ENCODE measurements around the gene TMEM139. TPM values are rescaled to one million over a fixed set of nuclear protein-coding genes. Genes with fewer than 3 reads are reported as not detected.

Gene TMEM139
- total RNA-seq, 1 experiment from 2014 or later, result not detected

DNA sequence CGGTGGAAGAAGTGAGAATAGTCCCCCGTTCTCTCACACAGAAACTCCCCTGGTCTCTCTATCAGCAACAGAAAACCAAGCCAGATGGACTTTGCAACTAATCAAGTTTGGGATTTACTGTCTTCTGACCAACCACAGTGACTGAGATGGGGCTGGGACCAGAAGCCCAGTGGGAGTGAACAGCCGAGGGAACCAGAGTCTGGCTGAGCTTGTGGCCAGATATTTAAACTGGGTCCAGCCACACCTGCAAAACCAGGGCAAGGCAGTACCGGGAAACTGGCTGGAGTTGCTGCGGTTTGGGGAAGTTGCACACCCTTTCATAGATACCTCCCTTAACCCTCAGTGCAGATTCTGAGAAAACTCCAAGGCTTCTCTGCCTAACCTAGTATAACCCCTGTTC is 15.5 kb upstream of the TMEM139 start:
- Histone ChIP-seq H3K4me1 (ENCODE audit: insufficient read depth, low read length, poor library complexity, severe bottlenecking) (no peaks in the 10 kb centered on the region), H3K4me3 (ENCODE audit: low read depth, low read length, poor library complexity, severe bottlenecking) (no peak overlapping the region), H3K27ac (ENCODE audit: low read depth, low read length, poor library complexity, severe bottlenecking) (no peak overlapping the region), H3K27me3 (replicated peaks; ENCODE audit: insufficient read depth, low read depth, low read length, poor library complexity) (no peaks in the 10 kb centered on the region), H3K36me3 (ENCODE audit: insufficient read depth, low read length, poor library complexity, severe bottlenecking) (no peaks in the 10 kb centered on the region), H3K9me3 (ENCODE audit: low read depth, low read length, poor library complexity, severe bottlenecking) (no peaks in the 10 kb centered on the region)
- no TSS peak for BruUV-seq (replicated peaks)
- TF ChIP-seq, protein P1, sequence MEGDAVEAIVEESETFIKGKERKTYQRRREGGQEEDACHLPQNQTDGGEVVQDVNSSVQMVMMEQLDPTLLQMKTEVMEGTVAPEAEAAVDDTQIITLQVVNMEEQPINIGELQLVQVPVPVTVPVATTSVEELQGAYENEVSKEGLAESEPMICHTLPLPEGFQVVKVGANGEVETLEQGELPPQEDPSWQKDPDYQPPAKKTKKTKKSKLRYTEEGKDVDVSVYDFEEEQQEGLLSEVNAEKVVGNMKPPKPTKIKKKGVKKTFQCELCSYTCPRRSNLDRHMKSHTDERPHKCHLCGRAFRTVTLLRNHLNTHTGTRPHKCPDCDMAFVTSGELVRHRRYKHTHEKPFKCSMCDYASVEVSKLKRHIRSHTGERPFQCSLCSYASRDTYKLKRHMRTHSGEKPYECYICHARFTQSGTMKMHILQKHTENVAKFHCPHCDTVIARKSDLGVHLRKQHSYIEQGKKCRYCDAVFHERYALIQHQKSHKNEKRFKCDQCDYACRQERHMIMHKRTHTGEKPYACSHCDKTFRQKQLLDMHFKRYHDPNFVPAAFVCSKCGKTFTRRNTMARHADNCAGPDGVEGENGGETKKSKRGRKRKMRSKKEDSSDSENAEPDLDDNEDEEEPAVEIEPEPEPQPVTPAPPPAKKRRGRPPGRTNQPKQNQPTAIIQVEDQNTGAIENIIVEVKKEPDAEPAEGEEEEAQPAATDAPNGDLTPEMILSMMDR (conservative IDR thresholded peaks at IDR 0.05; ENCODE audit: low read depth, low read length), result no peak
- TF ChIP-seq EZH2 (IDR thresholded peaks at IDR 0.05; ENCODE audit: borderline replicate concordance, low read depth, low read length, poor library complexity, severe bottlenecking), result no peak
- ChIA-PET POLR2A (ENCODE audit: low non-redundant PET) (no interaction called here), CTCF (no interaction called here)
- intact Hi-C loops (cut with micrococcal nuclease; ENCODE audit: unreplicated experiment), result no loop called here
- no peak for DNase-seq (ENCODE audit: low spot score)

DNA sequence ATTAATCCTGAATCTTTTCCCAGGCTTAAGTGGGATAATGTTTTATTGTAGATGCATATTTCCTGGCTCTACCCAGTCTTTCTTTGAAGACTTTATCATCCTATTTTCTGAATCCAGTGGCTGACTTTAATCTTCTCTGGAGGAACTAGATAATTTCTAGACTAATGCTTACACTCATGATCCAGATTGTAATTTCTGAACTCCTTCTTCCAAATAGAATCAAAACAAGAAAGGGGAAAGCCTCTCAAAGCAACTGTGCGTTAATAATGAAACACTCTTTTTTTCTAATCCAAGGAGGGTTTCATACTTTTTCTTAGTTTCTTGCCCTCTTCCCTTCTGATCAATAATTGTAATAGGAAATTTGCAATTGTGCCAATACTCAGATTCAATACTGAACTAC is 13.5 kb upstream of the TMEM139 start:
- H3K4me3 ChIP-seq (ENCODE audit: low read depth, low read length, poor library complexity, severe bottlenecking), result no peak overlapping the region
- ChIA-PET POLR2A (ENCODE audit: low non-redundant PET) (interaction anchor here (0.7 kb wide), 1 partner anchor 8 kb away, joined by 4 read pairs; the partner anchor contains the start of gene GSTK1), CTCF (no interaction called here)
- no peaks in the 10 kb centered on the region for H3K36me3 ChIP-seq (ENCODE audit: insufficient read depth, low read length, poor library complexity, severe bottlenecking)
- no peak overlapping the region for H3K27ac ChIP-seq (ENCODE audit: low read depth, low read length, poor library complexity, severe bottlenecking)
- no peak for DNase-seq (ENCODE audit: low spot score)
- no peaks in the 10 kb centered on the region for H3K4me1 ChIP-seq (ENCODE audit: insufficient read depth, low read length, poor library complexity, severe bottlenecking)
- H3K9me3 ChIP-seq (ENCODE audit: low read depth, low read length, poor library complexity, severe bottlenecking), result no peaks in the 10 kb centered on the region
- BruUV-seq (replicated peaks), result no TSS peak
- TF ChIP-seq, protein P1 (conservative IDR thresholded peaks at IDR 0.05; ENCODE audit: low read depth, low read length), result no peak
- TF ChIP-seq EZH2 (IDR thresholded peaks at IDR 0.05; ENCODE audit: borderline replicate concordance, low read depth, low read length, poor library complexity, severe bottlenecking), result no peak
- intact Hi-C loops (cut with micrococcal nuclease; ENCODE audit: unreplicated experiment), result no loop called here
- H3K27me3 ChIP-seq (replicated peaks; ENCODE audit: insufficient read depth, low read depth, low read length, poor library complexity), result no peaks in the 10 kb centered on the region

DNA sequence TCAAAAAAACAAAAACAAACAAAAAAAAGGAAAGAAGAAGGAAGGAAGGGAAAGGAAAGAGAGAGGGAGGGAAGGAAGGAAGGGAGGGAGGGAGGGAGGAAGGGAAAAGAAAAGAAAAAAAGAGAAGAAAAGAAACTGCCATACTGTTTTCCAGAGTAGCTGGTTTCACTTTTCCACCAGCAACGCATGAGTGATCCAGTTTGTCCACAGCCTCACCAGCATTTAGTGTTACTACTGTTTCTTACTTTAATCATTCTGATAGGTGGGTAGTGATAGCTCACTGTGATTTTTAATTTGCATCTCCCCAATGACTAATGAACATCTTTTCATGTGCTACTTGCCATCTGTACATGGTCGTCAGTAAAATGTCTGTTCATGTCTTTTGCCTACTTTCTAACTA is 11.9 kb upstream of the TMEM139 start:
- DNase-seq (ENCODE audit: low spot score), result no peak
- no peak for TF ChIP-seq EZH2 (IDR thresholded peaks at IDR 0.05; ENCODE audit: borderline replicate concordance, low read depth, low read length, poor library complexity, severe bottlenecking)
- TF ChIP-seq, protein P1 (conservative IDR thresholded peaks at IDR 0.05; ENCODE audit: low read depth, low read length), result no peak
- Histone ChIP-seq H3K27ac (ENCODE audit: low read depth, low read length, poor library complexity, severe bottlenecking) (no peak overlapping the region), H3K9me3 (ENCODE audit: low read depth, low read length, poor library complexity, severe bottlenecking) (no peaks in the 10 kb centered on the region), H3K27me3 (replicated peaks; ENCODE audit: insufficient read depth, low read depth, low read length, poor library complexity) (no peaks in the 10 kb centered on the region), H3K36me3 (ENCODE audit: insufficient read depth, low read length, poor library complexity, severe bottlenecking) (no peaks in the 10 kb centered on the region), H3K4me1 (ENCODE audit: insufficient read depth, low read length, poor library complexity, severe bottlenecking) (no peaks in the 10 kb centered on the region), H3K4me3 (ENCODE audit: low read depth, low read length, poor library complexity, severe bottlenecking) (no peak overlapping the region)
- ChIA-PET POLR2A (ENCODE audit: low non-redundant PET) (no interaction called here), CTCF (no interaction called here)
- intact Hi-C loops (cut with micrococcal nuclease; ENCODE audit: unreplicated experiment), result no loop called here
- no TSS peak for BruUV-seq (replicated peaks)

Data from A673 (cell line).